Left forelimb (tissue), 1 donor: ENCODE data around the gene TRIM16.
"Not testable (repeated sequence)": the region's sequence is repeated elsewhere in the genome, so short reads cannot be mapped to it uniquely, and the experiment has no call there.

Experiments
- DNase-seq: peaks from one replicate; pipeline ENCODE4 v3.0.0-alpha.2; 2018; ENCODE audit warnings: low spot score

TRIM16 gene

GRCh38 chr17:15658296-15658695 lies 25.8 kb downstream of the TRIM16 start:
- DNase-seq: no peak

- DNase-seq: no peak
These were observed 26.2 kb downstream of the TRIM16 start for GRCh38 chr17:15657868-15658267.

GRCh38 chr17:15654886-15655561 lies 29.1 kb downstream of the TRIM16 start:
- no peak for DNase-seq

GRCh38 chr17:15654401-15654800 lies 29.7 kb downstream of the TRIM16 start:
- DNase-seq: not testable (repeated sequence)

GRCh38 chr17:15652960-15653359 lies 31.2 kb downstream of the TRIM16 start:
- no peak for DNase-seq

GRCh38 chr17:15651583-15652110 lies 32.5 kb downstream of the TRIM16 start:
- DNase-seq: peak; percentile 90

- DNase-seq: peak; percentile 61
These were observed 33.1 kb downstream of the TRIM16 start for GRCh38 chr17:15650741-15651582.

GRCh38 chr17:15649861-15650421 lies 34.2 kb downstream of the TRIM16 start:
- no peak for DNase-seq

- no peak for DNase-seq
These were observed 35.7 kb downstream of the TRIM16 start for GRCh38 chr17:15648386-15648785.

GRCh38 chr17:15645942-15646312 lies 38.2 kb downstream of the TRIM16 start:
- DNase-seq: not testable (repeated sequence)

GRCh38 chr17:15645099-15645941 lies 38.8 kb downstream of the TRIM16 start:
- DNase-seq: not testable (repeated sequence)

- not testable (repeated sequence) for DNase-seq
These were observed 41.4 kb downstream of the TRIM16 start for GRCh38 chr17:15642505-15643251.

- not testable (repeated sequence) for DNase-seq
These were observed 42.1 kb downstream of the TRIM16 start for GRCh38 chr17:15642014-15642413.

GRCh38 chr17:15630930-15631453 lies 53.1 kb downstream of the TRIM16 start:
- not testable (repeated sequence) for DNase-seq

GRCh38 chr17:15629991-15630390 lies 54.1 kb downstream of the TRIM16 start:
- DNase-seq: not testable (repeated sequence)

GRCh38 chr17:15623661-15624209 lies 60.4 kb downstream of the TRIM16 start:
- DNase-seq: not testable (repeated sequence)

GRCh38 chr17:15623255-15623654 lies 60.9 kb downstream of the TRIM16 start:
- DNase-seq: not testable (repeated sequence)

GRCh38 chr17:15622124-15622523 lies 62.0 kb downstream of the TRIM16 start:
- not testable (repeated sequence) for DNase-seq

- not testable (repeated sequence) for DNase-seq
These were observed 64.6 kb downstream of the TRIM16 start, which contains the start of gene FBXW10B for GRCh38 chr17:15619331-15620058. Gene FBXW10B, minus strand, starts transcription at chr17:15619704. Its CDS starts 192 bp downstream, at chr17:15619512.
